DOHH2 (cell line): ENCODE measurements around the gene SARS1.

Experiments
- H3F3A ChIP-seq: fragments of 200-600 bp; sonication (generic), shearing (Covaris generic); 2 replicates; pipeline ENCODE4 v1.6.0; 2016; ENCODE audit warnings: antibody characterized with exemption, mild to moderate bottlenecking; ENCODE audit not compliant: control insufficient read depth, insufficient read depth
- H3K27ac ChIP-seq: fragments of 200-600 bp; sonication (generic); 2 replicates; pipeline ENCODE4 v1.5.1; 2014; ENCODE audit warnings: low read depth, mild to moderate bottlenecking, low read length, moderate library complexity
- H3K27me3 ChIP-seq: fragments of 200-600 bp; sonication (generic); 2 replicates; pipeline ENCODE4 v1.6.1; 2014; ENCODE audit warnings: mild to moderate bottlenecking, low read length, mixed read lengths; ENCODE audit not compliant: control insufficient read depth
- H3K36me3 ChIP-seq: fragments of 200-600 bp; sonication (generic); 2 replicates; pipeline ENCODE4 v1.6.1; 2014; ENCODE audit warnings: mild to moderate bottlenecking, low read length, moderate library complexity, mixed read lengths; ENCODE audit not compliant: control insufficient read depth
- H3K4me1 ChIP-seq: fragments of 200-600 bp; sonication (generic); 2 replicates; pipeline ENCODE4 v1.6.1; 2014; ENCODE audit warnings: mild to moderate bottlenecking, low read length, mixed read lengths; ENCODE audit not compliant: control insufficient read depth
- H3K4me2 ChIP-seq: fragments of 200-600 bp; sonication (generic); 2 replicates; pipeline ENCODE4 v1.6.0; 2014; ENCODE audit warnings: mild to moderate bottlenecking, low read length, moderate library complexity
- H3K4me3 ChIP-seq: fragments of 200-600 bp; sonication (generic); 2 replicates; pipeline ENCODE4 v1.5.1; 2014; ENCODE audit warnings: mild to moderate bottlenecking, low read length, mixed read lengths
- H3K79me2 ChIP-seq: fragments of 200-600 bp; sonication (generic); 2 replicates; pipeline ENCODE4 v1.6.1; 2014; ENCODE audit warnings: mild to moderate bottlenecking, low read length, mixed read lengths; ENCODE audit not compliant: control insufficient read depth
- H3K9me2 ChIP-seq: fragments of 200-600 bp; sonication (generic); replicated peaks from 2 replicates; pipeline ENCODE4 v1.6.1; 2014; ENCODE audit warnings: mild to moderate bottlenecking, low read length, mixed read lengths; ENCODE audit not compliant: control insufficient read depth
- H3K9me3 ChIP-seq: fragments of 200-600 bp; sonication (generic); 2 replicates; pipeline ENCODE4 v1.6.1; 2014; ENCODE audit warnings: antibody characterized with exemption, low read length, mixed read lengths; ENCODE audit not compliant: control insufficient read depth, insufficient read depth
- H4K20me1 ChIP-seq: fragments of 200-600 bp; sonication (generic); 2 replicates; pipeline ENCODE4 v1.6.0; 2014; ENCODE audit warnings: low read depth, mild to moderate bottlenecking, antibody characterized with exemption, low read length, moderate library complexity; ENCODE audit not compliant: control insufficient read depth, insufficient read depth
- EZH2phosphoT487 ChIP-seq: fragments of 200-600 bp; sonication (generic); IDR thresholded peaks from 2 replicates; pipeline ENCODE4 v1.6.1; 2017; ENCODE audit warnings: borderline replicate concordance, mild to moderate bottlenecking, antibody characterized with exemption, low read length, moderate library complexity, mixed read lengths
- TF ChIP-seq, protein P1 (sequence below): fragments of 200-600 bp; sonication (generic); IDR thresholded peaks from one replicate; pipeline ENCODE4 v1.5.1; 2014; ENCODE audit warnings: antibody characterized with exemption, mild to moderate bottlenecking, low read depth, low read length; ENCODE audit not compliant: poor library complexity, severe bottlenecking

Gene SARS1

GRCh38 chr1:109241841-109242345 lies 28.2 kb downstream of the SARS1 start:
- Histone ChIP-seq H3K9me2 (no peaks in the 10 kb centered on the region), H3K4me2 (no peak overlapping the region), H3K4me3 (no peak overlapping the region), H3K36me3 (peaks cover 27% of the 10 kb centered on the region), H3K79me2 (no peaks in the 10 kb centered on the region), H3K9me3 (no peaks in the 10 kb centered on the region), H3K27ac (no peak overlapping the region), H3F3A (no peaks in the 10 kb centered on the region), H3K4me1 (no peaks in the 10 kb centered on the region), H4K20me1 (peaks cover 5% of the 10 kb centered on the region; the same call in 1 of the 2 replicates), H3K27me3 (peaks cover 6% of the 10 kb centered on the region; the same call in 1 of the 2 replicates)
- no peak for TF ChIP-seq EZH2phosphoT487
- TF ChIP-seq, protein P1, sequence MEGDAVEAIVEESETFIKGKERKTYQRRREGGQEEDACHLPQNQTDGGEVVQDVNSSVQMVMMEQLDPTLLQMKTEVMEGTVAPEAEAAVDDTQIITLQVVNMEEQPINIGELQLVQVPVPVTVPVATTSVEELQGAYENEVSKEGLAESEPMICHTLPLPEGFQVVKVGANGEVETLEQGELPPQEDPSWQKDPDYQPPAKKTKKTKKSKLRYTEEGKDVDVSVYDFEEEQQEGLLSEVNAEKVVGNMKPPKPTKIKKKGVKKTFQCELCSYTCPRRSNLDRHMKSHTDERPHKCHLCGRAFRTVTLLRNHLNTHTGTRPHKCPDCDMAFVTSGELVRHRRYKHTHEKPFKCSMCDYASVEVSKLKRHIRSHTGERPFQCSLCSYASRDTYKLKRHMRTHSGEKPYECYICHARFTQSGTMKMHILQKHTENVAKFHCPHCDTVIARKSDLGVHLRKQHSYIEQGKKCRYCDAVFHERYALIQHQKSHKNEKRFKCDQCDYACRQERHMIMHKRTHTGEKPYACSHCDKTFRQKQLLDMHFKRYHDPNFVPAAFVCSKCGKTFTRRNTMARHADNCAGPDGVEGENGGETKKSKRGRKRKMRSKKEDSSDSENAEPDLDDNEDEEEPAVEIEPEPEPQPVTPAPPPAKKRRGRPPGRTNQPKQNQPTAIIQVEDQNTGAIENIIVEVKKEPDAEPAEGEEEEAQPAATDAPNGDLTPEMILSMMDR = no peak

GRCh38 chr1:109242387-109242786 lies 28.7 kb downstream of the SARS1 start:
- no peak overlapping the region for H3K4me2 ChIP-seq
- H3K4me3 ChIP-seq = no peak overlapping the region
- H3K27ac ChIP-seq = no peak overlapping the region
- H3K9me3 ChIP-seq = no peaks in the 10 kb centered on the region
- no peaks in the 10 kb centered on the region for H3K4me1 ChIP-seq
- no peaks in the 10 kb centered on the region for H3K9me2 ChIP-seq
- H3K27me3 ChIP-seq = peaks cover 6% of the 10 kb centered on the region; the same call in 1 of the 2 replicates
- no peaks in the 10 kb centered on the region for H3F3A ChIP-seq
- peaks cover 5% of the 10 kb centered on the region; the same call in 1 of the 2 replicates for H4K20me1 ChIP-seq
- peaks cover 22% of the 10 kb centered on the region for H3K36me3 ChIP-seq
- TF ChIP-seq EZH2phosphoT487 = no peak
- TF ChIP-seq, protein P1 = no peak
- no peaks in the 10 kb centered on the region for H3K79me2 ChIP-seq

GRCh38 chr1:109243221-109243620 lies 29.5 kb downstream of the SARS1 start:
- no peak overlapping the region for H3K4me2 ChIP-seq
- H3F3A ChIP-seq = no peaks in the 10 kb centered on the region
- H4K20me1 ChIP-seq = peaks cover 5% of the 10 kb centered on the region; the same call in 1 of the 2 replicates
- H3K27ac ChIP-seq = no peak overlapping the region
- no peak overlapping the region for H3K4me3 ChIP-seq
- H3K9me2 ChIP-seq = no peaks in the 10 kb centered on the region
- no peaks in the 10 kb centered on the region for H3K79me2 ChIP-seq
- H3K36me3 ChIP-seq = peaks cover 14% of the 10 kb centered on the region
- H3K4me1 ChIP-seq = no peaks in the 10 kb centered on the region
- TF ChIP-seq, protein P1 = no peak
- no peaks in the 10 kb centered on the region for H3K9me3 ChIP-seq
- H3K27me3 ChIP-seq = peaks cover 8% of the 10 kb centered on the region; the same call in 1 of the 2 replicates
